DOHH2 (cell line): ENCODE data around the gene BSN.

Source experiments
- H3F3A ChIP-seq: fragments of 200-600 bp; sonication (generic), shearing (Covaris generic); 2 replicates; pipeline ENCODE4 v1.6.0; 2016; ENCODE audit warnings: antibody characterized with exemption, mild to moderate bottlenecking; ENCODE audit not compliant: control insufficient read depth, insufficient read depth
- H3K27ac ChIP-seq: fragments of 200-600 bp; sonication (generic); 2 replicates; pipeline ENCODE4 v1.5.1; 2014; ENCODE audit warnings: low read depth, mild to moderate bottlenecking, low read length, moderate library complexity
- H3K27me3 ChIP-seq: fragments of 200-600 bp; sonication (generic); 2 replicates; pipeline ENCODE4 v1.6.1; 2014; ENCODE audit warnings: mild to moderate bottlenecking, low read length, mixed read lengths; ENCODE audit not compliant: control insufficient read depth
- H3K36me3 ChIP-seq: fragments of 200-600 bp; sonication (generic); 2 replicates; pipeline ENCODE4 v1.6.1; 2014; ENCODE audit warnings: mild to moderate bottlenecking, low read length, moderate library complexity, mixed read lengths; ENCODE audit not compliant: control insufficient read depth
- H3K4me1 ChIP-seq: fragments of 200-600 bp; sonication (generic); 2 replicates; pipeline ENCODE4 v1.6.1; 2014; ENCODE audit warnings: mild to moderate bottlenecking, low read length, mixed read lengths; ENCODE audit not compliant: control insufficient read depth
- H3K4me2 ChIP-seq: fragments of 200-600 bp; sonication (generic); 2 replicates; pipeline ENCODE4 v1.6.0; 2014; ENCODE audit warnings: mild to moderate bottlenecking, low read length, moderate library complexity
- H3K4me3 ChIP-seq: fragments of 200-600 bp; sonication (generic); 2 replicates; pipeline ENCODE4 v1.5.1; 2014; ENCODE audit warnings: mild to moderate bottlenecking, low read length, mixed read lengths
- H3K79me2 ChIP-seq: fragments of 200-600 bp; sonication (generic); 2 replicates; pipeline ENCODE4 v1.6.1; 2014; ENCODE audit warnings: mild to moderate bottlenecking, low read length, mixed read lengths; ENCODE audit not compliant: control insufficient read depth
- H3K9me2 ChIP-seq: fragments of 200-600 bp; sonication (generic); replicated peaks from 2 replicates; pipeline ENCODE4 v1.6.1; 2014; ENCODE audit warnings: mild to moderate bottlenecking, low read length, mixed read lengths; ENCODE audit not compliant: control insufficient read depth
- H3K9me3 ChIP-seq: fragments of 200-600 bp; sonication (generic); 2 replicates; pipeline ENCODE4 v1.6.1; 2014; ENCODE audit warnings: antibody characterized with exemption, low read length, mixed read lengths; ENCODE audit not compliant: control insufficient read depth, insufficient read depth
- H4K20me1 ChIP-seq: fragments of 200-600 bp; sonication (generic); 2 replicates; pipeline ENCODE4 v1.6.0; 2014; ENCODE audit warnings: low read depth, mild to moderate bottlenecking, antibody characterized with exemption, low read length, moderate library complexity; ENCODE audit not compliant: control insufficient read depth, insufficient read depth
- EZH2phosphoT487 ChIP-seq: fragments of 200-600 bp; sonication (generic); IDR thresholded peaks from 2 replicates; pipeline ENCODE4 v1.6.1; 2017; ENCODE audit warnings: borderline replicate concordance, mild to moderate bottlenecking, antibody characterized with exemption, low read length, moderate library complexity, mixed read lengths
- TF ChIP-seq, protein P1 (sequence below): fragments of 200-600 bp; sonication (generic); IDR thresholded peaks from one replicate; pipeline ENCODE4 v1.5.1; 2014; ENCODE audit warnings: antibody characterized with exemption, mild to moderate bottlenecking, low read depth, low read length; ENCODE audit not compliant: poor library complexity, severe bottlenecking

Gene BSN

DNA sequence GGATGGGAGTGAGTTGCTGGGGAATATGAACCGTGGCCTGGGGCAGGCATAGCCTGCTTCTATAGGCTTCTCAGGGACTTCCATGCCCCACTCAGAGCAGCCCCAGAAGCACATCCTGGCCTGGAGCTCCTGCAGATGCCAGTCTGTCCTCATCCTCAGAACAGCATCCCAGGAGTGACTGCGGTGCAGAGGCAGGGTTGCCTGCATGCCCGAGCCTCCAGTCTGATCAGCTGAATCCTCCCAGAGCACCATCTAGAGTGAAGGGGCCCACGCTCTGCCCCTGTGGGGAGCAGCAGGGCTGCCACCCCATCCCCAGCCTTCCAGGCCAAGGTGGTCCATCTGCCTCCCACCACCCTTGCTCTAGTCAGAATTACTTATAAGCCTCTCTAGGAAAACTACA is 75.2 kb downstream of the BSN start:
- H3K36me3 ChIP-seq: no peaks in the 10 kb centered on the region

GRCh38 chr3:49629866-49630265 is 75.6 kb downstream of the BSN start:
- Histone ChIP-seq H3K9me3 (peaks cover 4% of the 10 kb centered on the region), H3K4me2 (no peak overlapping the region), H3F3A (no peaks in the 10 kb centered on the region), H3K27me3 (peaks cover 5% of the 10 kb centered on the region; the same call in 1 of the 2 replicates), H3K36me3 (no peaks in the 10 kb centered on the region), H3K79me2 (no peaks in the 10 kb centered on the region), H3K9me2 (no peaks in the 10 kb centered on the region), H3K27ac (no peak overlapping the region), H3K4me3 (no peak overlapping the region), H4K20me1 (no peaks in the 10 kb centered on the region), H3K4me1 (no peaks in the 10 kb centered on the region)
- no peak for TF ChIP-seq EZH2phosphoT487
- TF ChIP-seq, protein P1, sequence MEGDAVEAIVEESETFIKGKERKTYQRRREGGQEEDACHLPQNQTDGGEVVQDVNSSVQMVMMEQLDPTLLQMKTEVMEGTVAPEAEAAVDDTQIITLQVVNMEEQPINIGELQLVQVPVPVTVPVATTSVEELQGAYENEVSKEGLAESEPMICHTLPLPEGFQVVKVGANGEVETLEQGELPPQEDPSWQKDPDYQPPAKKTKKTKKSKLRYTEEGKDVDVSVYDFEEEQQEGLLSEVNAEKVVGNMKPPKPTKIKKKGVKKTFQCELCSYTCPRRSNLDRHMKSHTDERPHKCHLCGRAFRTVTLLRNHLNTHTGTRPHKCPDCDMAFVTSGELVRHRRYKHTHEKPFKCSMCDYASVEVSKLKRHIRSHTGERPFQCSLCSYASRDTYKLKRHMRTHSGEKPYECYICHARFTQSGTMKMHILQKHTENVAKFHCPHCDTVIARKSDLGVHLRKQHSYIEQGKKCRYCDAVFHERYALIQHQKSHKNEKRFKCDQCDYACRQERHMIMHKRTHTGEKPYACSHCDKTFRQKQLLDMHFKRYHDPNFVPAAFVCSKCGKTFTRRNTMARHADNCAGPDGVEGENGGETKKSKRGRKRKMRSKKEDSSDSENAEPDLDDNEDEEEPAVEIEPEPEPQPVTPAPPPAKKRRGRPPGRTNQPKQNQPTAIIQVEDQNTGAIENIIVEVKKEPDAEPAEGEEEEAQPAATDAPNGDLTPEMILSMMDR: no peak

More for the DNA sequence above, 75.2 kb downstream of the BSN start:
- Histone ChIP-seq H3K9me3 (peaks cover 4% of the 10 kb centered on the region), H3K27ac (no peak overlapping the region), H3K9me2 (no peaks in the 10 kb centered on the region), H3F3A (no peaks in the 10 kb centered on the region), H4K20me1 (no peaks in the 10 kb centered on the region), H3K4me3 (no peak overlapping the region), H3K27me3 (peaks cover 5% of the 10 kb centered on the region; the same call in 1 of the 2 replicates), H3K4me2 (no peak overlapping the region), H3K4me1 (no peaks in the 10 kb centered on the region), H3K79me2 (no peaks in the 10 kb centered on the region)
- TF ChIP-seq, protein P1: no peak
- TF ChIP-seq EZH2phosphoT487: no peak

DNA sequence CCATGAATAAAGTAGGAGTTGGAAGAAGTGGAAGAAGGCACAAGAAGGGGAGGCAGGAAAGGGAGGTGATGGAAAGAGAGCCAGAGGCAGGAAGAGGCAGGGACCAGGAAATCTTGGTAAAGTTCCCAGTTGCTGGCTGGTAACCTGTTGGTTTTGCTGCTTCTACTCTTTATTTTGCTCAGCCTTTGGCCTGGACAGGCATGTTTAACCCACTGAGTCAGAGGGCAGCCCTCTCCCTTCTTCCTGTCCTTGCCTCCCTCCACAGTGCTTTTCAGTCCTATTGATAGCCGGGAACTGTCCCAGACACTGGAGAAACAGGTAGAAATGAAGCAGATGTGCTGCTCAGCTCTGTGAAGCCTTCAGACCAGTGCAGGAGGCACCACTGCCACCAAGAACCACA is 76.5 kb downstream of the BSN start:
- TF ChIP-seq, protein P1: no peak
- TF ChIP-seq EZH2phosphoT487: no peak
- Histone ChIP-seq H3K4me3 (no peak overlapping the region), H3F3A (no peaks in the 10 kb centered on the region), H3K27ac (no peak overlapping the region), H3K27me3 (peaks cover 5% of the 10 kb centered on the region; the same call in 1 of the 2 replicates), H3K9me2 (no peaks in the 10 kb centered on the region), H3K4me2 (no peak overlapping the region), H3K9me3 (peaks cover 4% of the 10 kb centered on the region), H3K36me3 (no peaks in the 10 kb centered on the region), H3K79me2 (no peaks in the 10 kb centered on the region), H4K20me1 (no peaks in the 10 kb centered on the region), H3K4me1 (no peaks in the 10 kb centered on the region)

- H3K27ac ChIP-seq: no peak overlapping the region
- H3K4me2 ChIP-seq: no peak overlapping the region
- H3K9me2 ChIP-seq: no peaks in the 10 kb centered on the region
- H3K36me3 ChIP-seq: no peaks in the 10 kb centered on the region
- H3F3A ChIP-seq: no peaks in the 10 kb centered on the region
- H4K20me1 ChIP-seq: no peaks in the 10 kb centered on the region
- peaks cover 4% of the 10 kb centered on the region for H3K9me3 ChIP-seq
- TF ChIP-seq EZH2phosphoT487: no peak
- TF ChIP-seq, protein P1: no peak
- no peaks in the 10 kb centered on the region for H3K79me2 ChIP-seq
- no peaks in the 10 kb centered on the region for H3K4me1 ChIP-seq
- H3K27me3 ChIP-seq: peaks cover 19% of the 10 kb centered on the region
- no peak overlapping the region for H3K4me3 ChIP-seq
Measured at GRCh38 chr3:49634736-49635135, 80.5 kb downstream of the BSN start.
